Activated T-cell treated with anti-CD3 and anti-CD28 coated beads, Interleukin-2, amount 50 U/mL, for 72 hours (primary cell): Measurements from ENCODE around the gene ALKBH8. TPM values are rescaled to one million over a fixed set of nuclear protein-coding genes. Genes with fewer than 3 reads are reported as not detected.
"Not testable (repeated sequence)": the region's sequence is repeated elsewhere in the genome, so short reads cannot be mapped to it uniquely, and the experiment has no call there.

Experiments used
- ATAC-seq, 2 donors: fragments of 150-1000 bp; cut with Tn5 transposase; replicated peaks in 1 of 2; 2 replicates each; pipeline ENCODE4 v1.10.0; 2021; ENCODE audit warnings: moderate library complexity in 2 of 2, mild to moderate bottlenecking in 1 of 2
- DNase-seq, 2 donors: peaks; one replicate each; pipeline ENCODE4 v3.0.0; 2021 to 2022; ENCODE audit warnings: mixed read lengths in 1 of 2
- H3K27ac Mint-ChIP-seq: one replicate; pipeline ENCODE4 v1.8.0; 2022; ENCODE audit warnings: mild to moderate bottlenecking, moderate library complexity, mixed read lengths
- H3K27me3 Mint-ChIP-seq: one replicate; pipeline ENCODE4 v1.8.0; 2022; ENCODE audit warnings: low read depth, mixed read lengths
- H3K36me3 Mint-ChIP-seq, 2 donors: one replicate each; pipeline ENCODE4 v1.8.0; 2022; ENCODE audit warnings: mixed read lengths in 2 of 2, mild to moderate bottlenecking in 1 of 2; ENCODE audit not compliant: insufficient read depth in 2 of 2
- H3K4me1 Mint-ChIP-seq: one replicate; pipeline ENCODE4 v1.8.0; 2022; ENCODE audit warnings: low read depth, mixed read lengths
- H3K4me3 Mint-ChIP-seq, 2 donors: one replicate each; pipeline ENCODE4 v1.8.0; 2022; ENCODE audit warnings: mild to moderate bottlenecking in 2 of 2, mixed read lengths in 2 of 2, moderate library complexity in 2 of 2
- H3K9me3 Mint-ChIP-seq, 2 donors: one replicate each; pipeline ENCODE4 v1.8.0; 2022; ENCODE audit warnings: mixed read lengths in 2 of 2
- total RNA-seq, 2 donors: library from RNA; stranded (reverse); gene quantifications; one replicate each; pipeline ENCODE4 v1.2.3, GENCODE V29; 2022

ALKBH8 gene
- total RNA-seq, 2 donors from 2014 or later = 12.8 TPM

DNA sequence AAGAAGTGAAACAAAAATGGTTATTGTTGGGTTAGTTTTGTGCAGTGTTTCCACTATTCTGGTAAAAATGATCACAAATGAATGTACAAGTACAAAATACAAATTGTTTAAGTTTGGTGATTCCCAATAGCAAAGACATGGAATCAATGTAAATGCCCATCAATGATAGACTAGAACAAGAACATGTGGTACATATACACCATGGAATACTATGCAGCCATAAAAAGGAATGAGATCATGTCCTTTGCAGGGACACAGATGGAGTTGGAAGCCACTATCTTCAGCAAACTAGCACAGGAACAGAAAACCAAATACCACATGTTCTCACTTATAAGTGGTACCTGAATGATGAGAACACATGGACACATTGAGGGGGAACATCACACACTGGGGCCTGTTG lies 28.4 kb downstream of the ALKBH8 start:
- not testable (repeated sequence) for H3K27ac Mint-ChIP-seq, H3K9me3 Mint-ChIP-seq

DNA sequence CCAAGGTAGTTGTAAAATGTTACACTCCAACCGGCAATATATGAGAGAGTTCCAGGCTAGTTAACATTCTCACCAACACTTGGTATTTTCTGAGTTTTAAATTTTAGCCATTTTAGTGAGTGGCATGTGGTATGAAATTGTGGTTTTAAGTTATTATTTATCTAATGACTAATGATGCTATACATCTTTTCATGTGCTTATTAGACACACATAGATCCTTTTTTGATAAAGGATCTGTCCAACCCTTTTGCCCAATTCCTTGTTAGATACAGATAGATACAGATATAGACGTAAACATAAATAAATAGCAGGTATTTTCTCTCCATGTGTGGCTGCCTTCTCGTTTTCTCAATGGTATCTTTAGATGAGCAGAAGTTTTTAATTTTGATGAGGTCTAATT lies 39.3 kb downstream of the ALKBH8 start:
- ATAC-seq = no peak
- no peak overlapping the region for H3K4me3 Mint-ChIP-seq
- no peaks in the 10 kb centered on the region for H3K4me1 Mint-ChIP-seq
- H3K27ac Mint-ChIP-seq = no peak overlapping the region
- DNase-seq = no peak
- H3K9me3 Mint-ChIP-seq = no peaks in the 10 kb centered on the region
- peaks cover 2 to 13% of the 10 kb centered on the region in 2 donors for H3K36me3 Mint-ChIP-seq
- H3K27me3 Mint-ChIP-seq = no peaks in the 10 kb centered on the region

More for the DNA sequence above, 28.4 kb downstream of the ALKBH8 start:
- H3K27me3 Mint-ChIP-seq, ATAC-seq, DNase-seq, H3K4me1 Mint-ChIP-seq, H3K4me3 Mint-ChIP-seq: not testable (repeated sequence)
- H3K36me3 Mint-ChIP-seq = peaks cover 8 to 13% of the 10 kb centered on the region in 2 donors

DNA sequence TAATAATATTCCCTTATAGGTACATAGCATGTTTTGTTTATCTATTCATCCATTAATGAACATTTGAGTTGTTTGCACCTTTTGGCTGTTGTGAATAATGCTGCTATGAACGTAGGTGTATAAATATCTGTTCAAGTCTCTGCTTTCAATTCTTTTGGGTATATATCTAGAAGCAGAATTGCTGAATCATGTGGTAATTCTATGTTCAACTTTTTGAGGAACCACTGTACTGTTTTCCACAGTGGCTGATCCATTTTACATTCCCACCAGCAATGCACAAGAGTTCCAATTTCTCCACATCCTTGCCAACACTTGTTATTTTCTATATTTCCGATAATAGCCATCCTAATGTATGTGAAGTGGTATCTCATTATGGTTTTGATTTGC lies 56.7 kb downstream of the ALKBH8 start:
- H3K27ac Mint-ChIP-seq = no peak overlapping the region
- peaks cover 13 to 19% of the 10 kb centered on the region in 2 donors for H3K36me3 Mint-ChIP-seq
- H3K9me3 Mint-ChIP-seq = peaks cover 0 to under 1% of the 10 kb centered on the region in 2 donors
- no peaks in the 10 kb centered on the region for H3K4me1 Mint-ChIP-seq
- no peak overlapping the region for H3K4me3 Mint-ChIP-seq
- DNase-seq (no peak), ATAC-seq (no peak)
- no peaks in the 10 kb centered on the region for H3K27me3 Mint-ChIP-seq

DNA sequence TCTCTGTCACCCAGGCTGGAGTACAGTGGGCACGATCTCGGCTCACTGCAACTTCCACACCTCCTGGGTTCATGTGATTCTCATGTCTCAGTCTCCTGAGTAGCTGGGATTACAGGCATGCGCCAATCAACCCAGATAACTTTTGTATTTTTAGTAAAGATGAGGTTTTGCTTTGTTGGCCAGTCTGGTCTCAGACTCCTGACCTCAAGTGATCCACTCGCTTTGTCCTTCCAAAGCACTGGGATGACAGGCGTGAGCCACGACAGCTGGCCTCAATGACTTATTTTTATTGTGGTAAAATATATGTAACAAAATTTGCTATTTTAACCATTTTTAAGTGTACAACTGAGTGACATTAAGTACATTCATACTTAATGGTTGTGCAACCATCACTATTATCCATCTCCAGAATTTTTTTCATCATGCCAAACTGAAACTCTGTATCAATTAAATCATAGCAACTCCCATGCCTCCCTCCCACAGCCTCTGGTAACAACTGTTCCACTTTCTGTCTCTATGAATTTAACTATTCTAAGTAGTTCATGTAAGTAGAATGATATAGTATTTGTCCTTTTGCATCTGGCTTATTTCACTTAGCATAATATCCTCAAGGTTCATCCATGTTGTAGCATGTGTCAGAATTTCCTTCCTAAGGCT lies 57.2 kb downstream of the ALKBH8 start:
- H3K27me3 Mint-ChIP-seq = no peaks in the 10 kb centered on the region
- H3K4me3 Mint-ChIP-seq = no peak overlapping the region
- H3K9me3 Mint-ChIP-seq = peaks cover 0 to 2% of the 10 kb centered on the region in 2 donors
- no peaks in the 10 kb centered on the region for H3K4me1 Mint-ChIP-seq
- no peak overlapping the region for H3K27ac Mint-ChIP-seq
- H3K36me3 Mint-ChIP-seq = peaks cover 12 to 21% of the 10 kb centered on the region in 2 donors
- ATAC-seq (no peak), DNase-seq (no peak)

DNA sequence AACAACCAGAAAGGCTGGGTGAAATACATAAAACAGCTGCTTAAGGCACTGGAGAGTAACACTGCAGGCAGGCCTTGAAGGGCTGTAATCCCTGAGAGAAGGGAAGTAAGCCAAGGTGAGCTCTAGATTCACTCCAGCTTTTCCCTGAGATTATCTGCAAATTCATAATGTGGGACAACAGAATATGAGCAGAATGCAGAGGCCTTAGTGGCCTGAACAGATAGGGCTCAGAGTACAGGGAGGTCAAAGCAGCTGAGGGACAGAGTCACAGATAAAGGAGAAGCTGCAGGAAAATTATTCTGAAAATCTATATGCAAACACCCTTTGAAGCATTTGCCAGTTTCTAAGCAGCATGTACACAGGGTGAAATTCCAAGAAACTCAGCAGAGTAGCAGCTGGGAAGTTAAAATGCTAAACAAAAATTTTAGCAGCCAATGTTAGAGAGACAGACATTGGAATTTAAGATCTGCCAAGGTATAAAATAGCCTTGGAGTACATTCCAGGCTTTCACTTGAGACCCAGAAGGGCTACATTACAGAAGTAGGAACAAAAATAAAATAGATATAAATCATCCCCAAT lies 59.8 kb downstream of the ALKBH8 start:
- Mint-ChIP-seq H3K4me3 (no peak overlapping the region), H3K4me1 (no peaks in the 10 kb centered on the region), H3K9me3 (peaks cover 7% of the 10 kb centered on the region in 2 donors), H3K36me3 (peaks cover 22 to 34% of the 10 kb centered on the region in 2 donors), H3K27me3 (no peaks in the 10 kb centered on the region), H3K27ac (no peak overlapping the region)
- ATAC-seq (no peak), DNase-seq (no peak)

DNA sequence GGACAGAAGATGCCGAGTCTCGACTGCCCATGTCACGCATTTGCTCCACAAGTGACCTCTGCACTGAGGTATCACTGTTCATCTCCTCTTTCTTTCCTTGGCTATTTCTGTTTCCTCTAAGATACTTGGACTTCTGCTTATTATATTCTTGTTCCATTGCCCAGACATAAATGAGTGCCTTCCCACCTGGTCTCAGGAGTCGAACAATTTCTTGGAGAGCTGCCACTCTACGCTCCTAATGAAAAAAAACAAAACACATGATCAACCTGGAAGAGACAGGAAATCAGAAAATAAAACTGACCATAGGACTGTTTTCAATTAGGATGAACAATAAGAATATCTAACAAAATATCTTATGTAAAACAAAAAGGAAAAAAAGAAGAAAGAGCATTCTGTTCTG lies 60.6 kb downstream of the ALKBH8 start:
- Mint-ChIP-seq H3K36me3 (peaks cover 22 to 31% of the 10 kb centered on the region in 2 donors), H3K27ac (no peak overlapping the region), H3K27me3 (no peaks in the 10 kb centered on the region), H3K4me1 (no peaks in the 10 kb centered on the region), H3K4me3 (no peak overlapping the region), H3K9me3 (peaks cover 7% of the 10 kb centered on the region in 2 donors)
- no peak for DNase-seq
- no peak for ATAC-seq

DNA sequence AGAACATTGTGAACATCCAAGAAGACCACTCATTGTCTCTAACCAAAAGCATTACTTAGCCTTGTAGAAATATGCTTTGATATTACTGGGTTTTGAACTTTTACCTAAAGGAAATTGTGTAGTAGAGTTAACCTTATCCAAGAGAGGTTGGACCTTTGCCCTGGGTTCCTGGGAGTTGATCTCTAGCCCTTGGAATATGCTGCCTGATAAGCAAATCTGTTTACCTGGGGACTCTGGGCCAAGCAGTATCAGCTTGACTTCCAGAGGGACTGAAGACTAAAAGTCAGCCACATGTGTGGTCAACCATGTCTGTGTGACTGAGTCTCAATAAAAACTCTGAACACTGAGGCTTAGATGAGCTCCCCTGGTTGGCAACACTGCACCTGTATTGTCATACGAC lies 63.8 kb downstream of the ALKBH8 start:
- Mint-ChIP-seq H3K27me3 (no peaks in the 10 kb centered on the region), H3K4me3 (no peak overlapping the region), H3K36me3 (peaks cover 22 to 30% of the 10 kb centered on the region in 2 donors), H3K27ac (no peak overlapping the region), H3K9me3 (peaks cover 7% of the 10 kb centered on the region in 2 donors), H3K4me1 (no peaks in the 10 kb centered on the region)
- DNase-seq = no peak
- no peak for ATAC-seq

DNA sequence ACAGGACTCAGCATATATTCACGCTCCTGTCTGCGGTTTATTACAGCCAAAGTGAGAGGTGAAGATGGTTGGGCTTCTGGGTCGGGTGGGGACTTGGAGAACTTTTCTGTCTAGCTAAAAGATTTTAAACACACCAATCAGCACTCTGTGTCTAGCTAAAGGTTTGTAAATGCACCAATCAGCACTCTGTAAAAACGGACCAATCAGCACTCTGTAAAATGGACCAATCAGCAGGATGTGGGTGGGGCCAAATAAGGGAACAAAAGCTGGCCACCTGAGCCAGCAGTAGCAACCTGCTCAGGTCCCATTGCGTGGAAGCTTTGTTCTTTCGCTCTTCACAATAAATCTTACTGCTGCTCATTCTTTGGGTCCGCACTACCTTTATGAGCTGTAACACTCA lies 68.2 kb downstream of the ALKBH8 start:
- H3K36me3 Mint-ChIP-seq, H3K27ac Mint-ChIP-seq, H3K9me3 Mint-ChIP-seq, H3K4me1 Mint-ChIP-seq, DNase-seq, H3K4me3 Mint-ChIP-seq, ATAC-seq, H3K27me3 Mint-ChIP-seq: not testable (repeated sequence)

DNA sequence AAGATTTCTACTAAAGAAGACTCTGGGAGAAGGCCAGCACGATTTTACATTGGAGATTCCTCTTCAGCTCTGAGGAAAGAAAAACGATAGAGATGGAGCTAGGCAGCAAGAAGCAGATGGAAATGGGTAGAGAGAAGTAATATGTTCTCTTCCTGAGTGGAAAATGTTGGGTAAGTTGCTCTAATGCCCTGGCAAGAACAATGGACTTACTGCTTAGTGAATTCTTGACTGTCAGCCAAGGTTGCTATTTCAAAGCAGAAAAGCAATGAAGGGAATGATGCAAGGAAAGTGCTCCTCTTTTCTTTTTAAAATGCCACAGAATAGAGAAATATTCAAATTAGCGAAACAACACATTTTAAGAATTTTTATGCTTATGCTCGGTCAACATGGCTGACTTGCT lies 69.5 kb downstream of the ALKBH8 start:
- no peaks in the 10 kb centered on the region for H3K27me3 Mint-ChIP-seq
- peaks cover 0 to under 1% of the 10 kb centered on the region in 2 donors for H3K36me3 Mint-ChIP-seq
- ATAC-seq = no peak

DNA sequence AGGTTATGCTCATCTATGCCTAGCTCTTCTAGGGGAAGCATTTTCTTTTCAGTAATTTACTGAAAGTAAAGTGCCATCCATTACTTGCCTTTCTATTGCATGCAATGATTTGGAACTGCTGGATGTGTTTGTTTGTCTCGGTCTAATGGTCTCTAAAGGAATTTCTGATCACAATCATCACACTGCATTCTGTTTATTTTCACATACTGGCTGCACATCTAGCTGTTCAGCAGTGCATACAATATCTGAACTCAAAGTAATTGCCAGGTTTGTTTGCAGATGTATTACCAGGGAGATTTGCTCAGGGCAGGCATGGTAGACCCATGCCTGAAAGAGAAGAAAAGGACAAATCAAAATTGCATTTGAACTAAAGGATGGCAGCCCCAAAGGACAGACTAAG lies 71.5 kb downstream of the ALKBH8 start:
- peaks cover 7% of the 10 kb centered on the region for H3K27me3 Mint-ChIP-seq
- no peak overlapping the region for H3K27ac Mint-ChIP-seq
- no peak overlapping the region for H3K4me3 Mint-ChIP-seq
- DNase-seq (no peak), ATAC-seq (no peak)
- H3K36me3 Mint-ChIP-seq = no peaks in the 10 kb centered on the region
- no peaks in the 10 kb centered on the region for H3K4me1 Mint-ChIP-seq
- H3K9me3 Mint-ChIP-seq = no peaks in the 10 kb centered on the region

More for the DNA sequence above, 69.5 kb downstream of the ALKBH8 start:
- Mint-ChIP-seq H3K4me3 (no peak overlapping the region), H3K4me1 (no peaks in the 10 kb centered on the region), H3K27ac (no peak overlapping the region), H3K9me3 (peaks cover 0 to under 1% of the 10 kb centered on the region in 2 donors)
- no peak for DNase-seq

DNA sequence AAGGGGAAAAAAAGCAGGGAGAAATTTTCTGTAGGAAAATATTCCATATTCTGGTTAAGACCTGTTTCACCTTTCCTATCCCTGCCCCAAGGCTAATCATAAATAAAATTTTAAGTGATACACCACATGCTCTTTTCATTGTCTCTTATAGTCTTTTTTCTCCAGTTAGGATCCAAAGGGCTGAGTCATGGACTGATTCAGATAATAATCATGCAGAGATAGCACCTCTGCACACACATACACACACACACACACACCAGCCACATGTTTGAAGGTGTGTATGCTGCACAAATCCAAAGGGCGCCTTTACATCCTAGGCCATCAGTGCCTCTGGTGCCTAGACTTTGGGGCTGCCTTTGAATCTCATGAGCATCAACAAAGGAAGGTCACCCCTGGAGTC lies 72.4 kb downstream of the ALKBH8 start:
- no peak for ATAC-seq
- H3K4me1 Mint-ChIP-seq = no peaks in the 10 kb centered on the region
- H3K36me3 Mint-ChIP-seq = no peaks in the 10 kb centered on the region
- H3K9me3 Mint-ChIP-seq = no peaks in the 10 kb centered on the region
- no peak overlapping the region for H3K4me3 Mint-ChIP-seq
- peaks cover 11% of the 10 kb centered on the region for H3K27me3 Mint-ChIP-seq
- H3K27ac Mint-ChIP-seq = no peak overlapping the region
- no peak for DNase-seq

DNA sequence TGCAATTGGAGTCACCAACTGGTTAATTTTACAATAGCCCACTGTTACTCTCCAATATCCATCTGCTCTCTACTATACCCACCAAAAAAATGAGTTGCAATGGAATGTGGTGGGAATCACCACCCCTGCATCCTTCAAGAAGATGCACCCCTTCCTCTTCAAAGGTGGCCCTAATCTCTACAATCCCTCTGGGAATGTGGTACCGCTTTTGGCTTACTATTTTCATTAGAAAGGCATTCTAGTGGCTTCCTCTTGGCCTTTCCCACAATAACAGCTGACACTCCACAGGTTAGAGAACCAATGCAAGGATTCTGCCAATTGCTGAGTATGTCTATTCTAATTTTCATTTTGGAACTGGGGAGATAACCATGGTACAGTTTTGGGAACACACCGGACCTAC lies 74.7 kb downstream of the ALKBH8 start:
- H3K27me3 Mint-ChIP-seq = peaks cover 11% of the 10 kb centered on the region
- H3K36me3 Mint-ChIP-seq = no peaks in the 10 kb centered on the region
- ATAC-seq (no peak), DNase-seq (no peak)
- no peaks in the 10 kb centered on the region for H3K9me3 Mint-ChIP-seq
- no peaks in the 10 kb centered on the region for H3K4me1 Mint-ChIP-seq
- no peak overlapping the region for H3K27ac Mint-ChIP-seq
- H3K4me3 Mint-ChIP-seq = no peak overlapping the region

DNA sequence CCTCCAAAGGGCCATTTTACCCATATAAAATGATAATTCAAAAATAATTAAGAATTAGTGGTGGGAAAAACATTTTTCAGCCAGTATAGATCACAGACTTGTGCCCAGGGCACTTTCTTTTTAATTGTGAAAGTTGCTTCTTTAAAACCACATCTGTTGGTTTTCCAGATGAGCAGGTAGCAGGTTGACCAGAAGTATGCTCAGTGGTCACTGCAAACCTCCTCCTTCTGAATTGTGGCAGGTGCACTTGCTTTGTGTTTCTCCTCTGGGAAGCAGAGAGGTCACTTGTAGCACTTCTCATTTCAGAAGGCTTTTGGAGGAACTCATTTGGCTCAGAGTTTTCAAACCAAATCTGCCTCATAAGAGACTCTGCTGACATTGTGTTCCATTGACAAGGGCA lies 83.3 kb downstream of the ALKBH8 start:
- Mint-ChIP-seq H3K36me3 (no peaks in the 10 kb centered on the region), H3K4me3 (no peak overlapping the region), H3K27ac (no peak overlapping the region), H3K9me3 (no peaks in the 10 kb centered on the region), H3K4me1 (no peaks in the 10 kb centered on the region), H3K27me3 (peaks cover 18% of the 10 kb centered on the region)
- ATAC-seq (no peak), DNase-seq (no peak)

DNA sequence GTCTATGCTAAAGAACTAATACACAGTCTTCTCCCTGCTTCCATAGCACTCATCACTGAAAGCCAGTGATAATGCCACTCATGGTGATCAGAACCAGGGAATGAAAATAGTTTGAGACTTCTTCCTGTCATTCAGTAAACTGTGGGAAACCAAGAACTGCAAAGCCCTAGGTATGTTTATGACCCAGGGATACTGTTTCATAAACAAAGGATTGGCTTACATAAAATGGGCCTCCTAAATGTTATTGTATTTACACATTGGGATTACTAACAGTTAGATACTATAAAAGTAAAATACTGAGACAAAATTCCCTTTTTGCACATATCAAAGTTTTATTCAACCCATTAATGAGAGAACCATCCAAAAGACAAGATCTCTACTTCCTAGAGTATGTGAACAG lies 86.6 kb downstream of the ALKBH8 start:
- H3K36me3 Mint-ChIP-seq = no peaks in the 10 kb centered on the region
- no peak overlapping the region for H3K4me3 Mint-ChIP-seq
- no peaks in the 10 kb centered on the region for H3K9me3 Mint-ChIP-seq
- DNase-seq (no peak), ATAC-seq (no peak)
- H3K27ac Mint-ChIP-seq = no peak overlapping the region
- no peaks in the 10 kb centered on the region for H3K4me1 Mint-ChIP-seq
- H3K27me3 Mint-ChIP-seq = peaks cover 42% of the 10 kb centered on the region
